ENCODE results near the gene PRKCA. TPM values are rescaled to one million over a fixed set of nuclear protein-coding genes. Genes with fewer than 3 reads are reported as not detected.
"Not testable (repeated sequence)": the region's sequence is repeated elsewhere in the genome, so short reads cannot be mapped to it uniquely, and the experiment has no call there.

The PRKCA gene
- polyA plus RNA-seq, 3 donors: 24.5 to 28.5 (median 27.0) TPM

DNA sequence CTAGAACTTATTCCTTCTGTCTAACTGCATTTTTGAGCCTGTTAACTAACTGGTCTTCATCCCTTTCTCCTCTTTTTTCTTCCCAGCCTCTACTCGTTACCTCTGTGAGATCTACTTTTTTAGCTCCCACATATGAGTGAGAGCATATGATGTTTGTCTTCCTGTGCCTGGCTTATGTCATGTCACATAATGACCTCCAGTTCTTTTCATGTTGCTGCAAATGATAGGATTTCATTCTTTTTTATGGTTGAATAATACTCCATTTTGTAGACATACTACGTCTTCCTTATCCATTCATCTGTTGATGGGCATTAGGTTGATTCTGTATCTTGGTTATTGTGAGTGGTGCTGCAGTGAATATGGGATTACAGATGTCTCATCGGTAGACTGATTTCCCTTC is 184.7 kb downstream of the PRKCA start:
- no peak for DNase-seq (ENCODE audit: extremely low read depth in 1 of 11, low read depth in 9 of 11, low spot score in 4 of 11)

DNA sequence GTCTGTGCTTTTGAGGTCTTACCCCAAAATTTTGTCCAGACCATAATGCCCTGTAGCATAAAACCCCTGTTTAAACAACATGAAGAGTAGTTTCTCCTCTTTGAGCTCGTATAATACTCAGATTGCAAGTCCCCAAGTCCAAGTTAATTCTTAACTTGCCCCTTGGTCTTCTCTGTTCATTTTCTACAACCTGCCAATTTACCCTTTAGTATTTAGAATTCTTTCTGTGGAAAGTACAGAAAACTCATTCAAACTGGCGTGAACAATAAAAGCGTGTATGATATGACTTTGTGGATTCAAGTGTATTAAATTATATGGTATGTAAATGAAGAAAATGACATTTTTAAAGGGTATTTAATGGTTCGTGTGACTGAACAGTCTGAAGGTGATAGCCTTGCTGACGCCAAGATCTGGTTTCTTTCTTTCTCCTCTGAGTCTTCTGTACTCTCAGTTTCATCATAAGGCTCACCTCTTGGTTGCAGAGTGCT is 185.6 kb downstream of the PRKCA start:
- DNase-seq (ENCODE audit: extremely low read depth in 1 of 11, low read depth in 9 of 11, low spot score in 4 of 11): no peak

DNA sequence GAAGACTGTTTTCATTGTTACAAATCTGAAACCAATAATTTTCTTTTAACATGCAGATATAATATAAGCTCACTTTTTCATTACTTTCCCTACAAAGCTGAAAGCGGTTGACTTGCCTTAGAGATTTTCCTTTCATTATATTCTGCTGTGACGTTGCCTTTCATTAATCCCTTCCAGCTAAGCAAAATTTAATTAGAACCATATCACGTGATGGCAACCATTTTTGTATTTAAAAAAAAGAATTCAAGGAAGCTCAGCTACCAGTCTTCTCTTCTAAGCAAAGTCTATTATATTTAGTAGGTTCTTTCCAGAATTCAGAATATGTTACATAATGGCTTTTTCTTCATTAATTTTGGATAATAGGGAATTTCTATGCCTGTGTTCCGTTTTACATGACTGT is 186.5 kb downstream of the PRKCA start:
- no peak for DNase-seq (ENCODE audit: extremely low read depth in 1 of 11, low read depth in 9 of 11, low spot score in 4 of 11)

- DNase-seq (ENCODE audit: extremely low read depth in 1 of 11, low read depth in 9 of 11, low spot score in 4 of 11): not testable (repeated sequence)
These were observed 187.2 kb downstream of the PRKCA start for GRCh38 chr17:66489576-66489975.

- DNase-seq (ENCODE audit: extremely low read depth in 1 of 11, low read depth in 9 of 11, low spot score in 4 of 11): no peak
These were observed 188.8 kb downstream of the PRKCA start for GRCh38 chr17:66491213-66491612.

DNA sequence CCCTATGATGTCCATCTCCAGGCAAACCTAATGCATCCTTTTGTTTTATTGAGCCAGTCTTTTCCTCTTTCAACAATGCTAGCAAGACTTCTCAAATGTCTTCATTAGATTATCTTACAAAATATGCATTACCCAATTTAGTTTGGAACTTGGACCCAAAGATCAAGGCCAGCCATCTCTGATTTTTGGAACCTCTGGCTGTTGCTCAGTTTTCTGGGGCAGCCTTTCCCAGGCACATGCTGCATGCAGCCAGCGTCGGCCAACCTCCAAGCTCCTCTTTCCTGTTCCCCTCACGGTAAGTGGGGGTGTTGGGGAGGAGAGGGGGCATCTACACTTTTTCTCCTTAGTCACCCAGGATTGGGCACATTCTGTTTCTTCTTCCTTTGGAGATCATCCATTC is 189.3 kb downstream of the PRKCA start:
- no peak for DNase-seq (ENCODE audit: extremely low read depth in 1 of 11, low read depth in 9 of 11, low spot score in 4 of 11)

DNA sequence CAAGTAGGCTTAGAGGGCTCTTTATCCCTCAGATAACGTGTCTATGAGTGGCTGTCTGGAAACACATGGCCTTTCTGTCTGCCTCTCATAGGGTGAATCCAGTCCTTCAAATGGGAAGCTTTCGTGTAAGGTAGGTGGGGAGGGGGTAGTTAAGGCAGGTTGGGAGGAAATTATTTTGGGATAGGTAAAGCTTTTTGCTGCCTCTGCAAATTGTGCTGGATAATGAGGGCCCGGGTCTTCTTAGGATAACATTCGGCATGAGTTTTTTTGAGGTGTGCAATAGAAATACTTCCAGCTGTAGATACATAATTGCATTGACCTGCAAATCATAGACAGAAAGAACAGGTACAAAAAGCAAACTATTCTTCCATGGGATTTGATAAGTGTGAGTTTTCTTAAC is 189.7 kb downstream of the PRKCA start:
- DNase-seq (ENCODE audit: extremely low read depth in 1 of 11, low read depth in 9 of 11, low spot score in 4 of 11): no peak

- no peak for DNase-seq (ENCODE audit: extremely low read depth in 1 of 11, low read depth in 9 of 11, low spot score in 4 of 11)
These were observed 190.2 kb downstream of the PRKCA start for GRCh38 chr17:66492561-66493005.

- DNase-seq (ENCODE audit: extremely low read depth in 1 of 11, low read depth in 9 of 11, low spot score in 4 of 11): no peak
These were observed 191.0 kb downstream of the PRKCA start for GRCh38 chr17:66493283-66494019.

GRCh38 chr17:66494023-66494803 is 191.8 kb downstream of the PRKCA start:
- DNase-seq (ENCODE audit: extremely low read depth in 1 of 11, low read depth in 9 of 11, low spot score in 4 of 11): no peak

DNA sequence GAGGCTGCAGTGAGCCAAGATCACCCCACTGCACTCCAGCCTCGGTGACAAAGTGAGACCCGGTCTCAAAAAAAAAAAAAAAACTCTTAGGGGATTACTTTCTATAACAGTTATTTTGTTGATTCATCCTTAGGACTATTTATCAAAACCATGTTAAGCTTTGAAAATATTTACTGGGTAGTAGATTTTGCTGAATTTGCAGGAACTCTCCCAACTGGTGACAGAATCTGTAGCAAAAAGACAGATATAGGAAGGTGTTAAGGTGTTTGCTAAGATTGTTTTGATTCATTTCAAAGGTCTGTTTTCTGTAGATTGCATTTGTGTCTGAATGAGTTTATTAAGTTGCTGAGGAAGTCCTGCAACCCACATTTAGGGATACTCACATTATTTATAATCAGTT is 192.6 kb downstream of the PRKCA start:
- no peak for DNase-seq (ENCODE audit: extremely low read depth in 1 of 11, low read depth in 9 of 11, low spot score in 4 of 11)

DNA sequence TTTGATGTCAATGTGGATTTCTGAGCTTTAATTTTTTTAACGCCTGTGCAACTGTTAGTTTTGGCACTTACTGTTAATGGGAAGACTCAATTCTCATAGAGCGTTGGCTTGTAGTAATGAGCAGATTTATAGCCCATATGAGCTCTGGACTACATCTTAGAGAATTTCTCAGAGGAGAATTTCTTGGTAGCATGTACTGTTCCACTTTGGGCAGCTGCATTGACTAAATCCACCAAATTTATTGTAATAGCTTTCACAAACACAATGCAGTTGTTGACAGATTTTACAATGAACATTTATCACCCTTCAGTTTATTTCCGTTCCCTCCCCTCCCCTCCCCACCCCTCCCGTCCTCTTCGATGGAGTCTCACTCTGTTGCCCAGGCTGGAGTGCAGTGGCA is 193.9 kb downstream of the PRKCA start:
- no peak for DNase-seq (ENCODE audit: extremely low read depth in 1 of 11, low read depth in 9 of 11, low spot score in 4 of 11)

GRCh38 chr17:66498580-66498979 is 196.2 kb downstream of the PRKCA start:
- DNase-seq (ENCODE audit: extremely low read depth in 1 of 11, low read depth in 9 of 11, low spot score in 4 of 11): no peak

DNA sequence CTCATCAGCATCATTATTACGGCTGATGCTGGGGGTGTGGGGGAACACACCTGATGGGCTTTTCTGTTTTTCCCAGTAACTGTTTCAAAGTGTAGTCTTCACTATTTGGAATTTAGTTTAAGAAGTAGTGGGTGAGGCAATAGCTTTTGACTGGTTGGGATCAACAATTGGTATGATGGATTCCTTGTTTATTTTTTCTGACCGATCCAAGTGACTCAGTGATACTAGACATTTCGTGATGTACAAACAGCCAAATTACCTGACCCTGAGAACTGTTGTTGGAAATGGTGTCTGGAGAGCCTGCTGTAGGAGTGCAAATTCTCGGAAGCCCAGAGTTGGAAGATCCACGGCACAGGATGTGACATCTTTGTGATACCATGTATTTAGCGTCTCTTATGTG is 204.2 kb downstream of the PRKCA start:
- no peak for DNase-seq (ENCODE audit: extremely low read depth in 1 of 11, low read depth in 9 of 11, low spot score in 4 of 11)

GRCh38 chr17:66507103-66507923 is 204.9 kb downstream of the PRKCA start:
- no peak for DNase-seq (ENCODE audit: extremely low read depth in 1 of 11, low read depth in 9 of 11, low spot score in 4 of 11)

DNA sequence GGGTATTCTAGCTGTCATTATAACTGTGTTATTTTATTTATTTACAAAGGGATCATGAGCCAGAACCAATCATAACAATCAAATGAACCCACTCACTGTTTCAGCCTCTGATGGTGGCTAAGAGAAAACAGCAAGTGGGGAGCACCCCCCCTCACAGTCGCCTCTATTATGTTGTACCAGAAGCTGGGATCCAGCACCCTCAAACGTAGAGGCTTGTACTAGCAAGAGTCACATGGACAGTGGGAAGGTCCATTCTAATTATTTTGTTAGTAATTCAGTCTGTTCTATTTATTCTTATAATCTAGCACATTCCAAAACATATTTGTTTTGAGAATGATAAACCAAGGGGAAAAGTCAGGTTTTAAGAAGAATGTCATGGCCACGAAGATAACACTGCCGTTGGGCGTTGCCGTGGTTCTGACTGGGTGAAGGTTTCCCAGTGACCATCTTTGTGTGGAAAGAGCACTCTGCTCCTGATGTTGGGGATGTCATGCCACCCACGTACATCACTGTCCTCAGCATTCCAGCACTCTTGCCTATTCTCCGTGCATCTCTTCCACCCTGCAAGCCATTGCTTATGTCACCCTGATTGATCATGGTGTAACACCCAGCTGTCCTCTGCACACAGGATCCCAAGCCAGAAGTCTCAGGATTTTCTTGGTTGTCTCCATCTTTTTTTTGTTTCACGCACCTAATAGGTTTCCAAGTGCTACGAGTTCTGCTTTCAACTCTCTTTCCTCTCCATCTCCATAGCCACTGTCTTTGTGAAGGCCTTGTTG is 205.8 kb downstream of the PRKCA start:
- no peak for DNase-seq (ENCODE audit: extremely low read depth in 1 of 11, low read depth in 9 of 11, low spot score in 4 of 11)

- DNase-seq (ENCODE audit: extremely low read depth in 1 of 11, low read depth in 9 of 11, low spot score in 4 of 11): no peak
These were observed 206.8 kb downstream of the PRKCA start for GRCh38 chr17:66508896-66509844.

DNA sequence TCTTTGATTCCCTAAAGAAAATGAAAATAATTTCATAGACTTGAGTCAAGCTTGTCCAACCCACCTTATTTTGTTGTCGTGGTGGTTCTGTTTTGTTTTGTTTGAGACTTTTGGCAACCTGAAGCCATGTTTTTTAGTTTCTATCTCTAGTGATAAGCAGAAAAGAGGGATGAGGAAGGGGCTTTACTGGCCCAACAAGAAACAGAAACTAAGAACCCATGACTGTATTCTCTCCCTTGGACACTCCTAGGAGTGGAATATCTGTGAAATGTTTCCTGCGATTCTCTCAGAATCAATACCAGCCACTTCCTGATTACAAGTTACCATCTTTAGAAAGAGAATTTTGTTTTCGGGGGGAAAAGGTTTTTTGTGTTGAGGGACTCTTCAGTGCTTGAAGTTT is 207.5 kb downstream of the PRKCA start:
- DNase-seq (ENCODE audit: extremely low read depth in 1 of 11, low read depth in 9 of 11, low spot score in 4 of 11): no peak
